DOHH2 (cell line): ENCODE measurements around the gene POLRMT.
"Not testable (repeated sequence)": the region's sequence is repeated elsewhere in the genome, so short reads cannot be mapped to it uniquely, and the experiment has no call there.

Experiments used
- EZH2phosphoT487 ChIP-seq: fragments of 200-600 bp; sonication (generic); IDR thresholded peaks from 2 replicates; pipeline ENCODE4 v1.6.1; 2017; ENCODE audit warnings: borderline replicate concordance, mild to moderate bottlenecking, antibody characterized with exemption, low read length, moderate library complexity, mixed read lengths
- TF ChIP-seq, protein P1 (sequence below): fragments of 200-600 bp; sonication (generic); IDR thresholded peaks from one replicate; pipeline ENCODE4 v1.5.1; 2014; ENCODE audit warnings: antibody characterized with exemption, mild to moderate bottlenecking, low read depth, low read length; ENCODE audit not compliant: poor library complexity, severe bottlenecking

DNA sequence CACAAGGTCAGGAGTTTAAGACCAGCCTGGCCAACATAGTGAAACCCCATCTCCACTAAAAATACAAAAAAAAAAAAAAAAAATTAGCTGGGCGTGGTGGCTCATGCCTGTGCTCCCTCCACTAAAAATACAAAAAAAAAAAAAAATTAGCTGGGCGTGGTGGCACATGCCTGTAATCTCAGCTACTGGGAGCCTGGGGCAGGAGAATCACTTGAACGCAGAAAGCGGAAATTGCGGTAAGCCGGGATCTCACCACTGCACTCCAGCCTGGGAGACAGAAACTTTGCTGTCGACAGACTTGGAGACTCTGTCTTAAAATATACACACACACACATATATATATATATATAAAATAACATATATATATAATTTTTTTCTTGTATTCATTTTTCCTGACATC is 6.8 kb downstream of the POLRMT start:
- TF ChIP-seq, protein P1, sequence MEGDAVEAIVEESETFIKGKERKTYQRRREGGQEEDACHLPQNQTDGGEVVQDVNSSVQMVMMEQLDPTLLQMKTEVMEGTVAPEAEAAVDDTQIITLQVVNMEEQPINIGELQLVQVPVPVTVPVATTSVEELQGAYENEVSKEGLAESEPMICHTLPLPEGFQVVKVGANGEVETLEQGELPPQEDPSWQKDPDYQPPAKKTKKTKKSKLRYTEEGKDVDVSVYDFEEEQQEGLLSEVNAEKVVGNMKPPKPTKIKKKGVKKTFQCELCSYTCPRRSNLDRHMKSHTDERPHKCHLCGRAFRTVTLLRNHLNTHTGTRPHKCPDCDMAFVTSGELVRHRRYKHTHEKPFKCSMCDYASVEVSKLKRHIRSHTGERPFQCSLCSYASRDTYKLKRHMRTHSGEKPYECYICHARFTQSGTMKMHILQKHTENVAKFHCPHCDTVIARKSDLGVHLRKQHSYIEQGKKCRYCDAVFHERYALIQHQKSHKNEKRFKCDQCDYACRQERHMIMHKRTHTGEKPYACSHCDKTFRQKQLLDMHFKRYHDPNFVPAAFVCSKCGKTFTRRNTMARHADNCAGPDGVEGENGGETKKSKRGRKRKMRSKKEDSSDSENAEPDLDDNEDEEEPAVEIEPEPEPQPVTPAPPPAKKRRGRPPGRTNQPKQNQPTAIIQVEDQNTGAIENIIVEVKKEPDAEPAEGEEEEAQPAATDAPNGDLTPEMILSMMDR = not testable (repeated sequence)
- TF ChIP-seq EZH2phosphoT487 = not testable (repeated sequence)
